ENCODE data around the gene ZHX3. TPM values are rescaled to one million over a fixed set of nuclear protein-coding genes. Genes with fewer than 3 reads are reported as not detected.

ZHX3 gene
- total and polyA plus RNA-seq, 2 donors (not counting 1 experiment from before 2014, with no cell fraction given): 27.7 to 28.0 TPM

- TF ChIP-seq CTCF (conservative IDR thresholded peaks at IDR 0.05 in 1 of 2, IDR thresholded peaks at IDR 0.05 in 1 of 2; ENCODE audit: low read depth in 1 of 2, low read length in 2 of 2) (no peak), EZH2 (IDR thresholded peaks at IDR 0.05; ENCODE audit: low read length, missing control alignments) (no peak)
- no peaks in the 10 kb centered on the region for H3K36me3 ChIP-seq (ENCODE audit: control insufficient read depth, insufficient read depth, low read length)
- no peak overlapping the region for H3K9ac ChIP-seq (ENCODE audit: insufficient read depth, low read length)
- H2AFZ ChIP-seq (ENCODE audit: low read length): no peak overlapping the region
- H3K4me1 ChIP-seq (ENCODE audit: control insufficient read depth, extremely low read depth, insufficient read depth, low read length): no peaks in the 10 kb centered on the region
- no peaks in the 10 kb centered on the region for H3K27me3 ChIP-seq (ENCODE audit: control insufficient read depth, insufficient read depth, low read length)
- no peaks in the 10 kb centered on the region for H3K79me2 ChIP-seq (ENCODE audit: control insufficient read depth, insufficient read depth, low read length)
- no peaks in the 10 kb centered on the region for H4K20me1 ChIP-seq (ENCODE audit: control insufficient read depth, extremely low read depth, insufficient read depth, low read length)
- H3K4me3 ChIP-seq (replicated peaks in 1 of 4; ENCODE audit: control extremely low read depth in 1 of 4, insufficient read depth in 1 of 4, low read depth in 3 of 4, low read length in 4 of 4): no peak overlapping the region
- H3K27ac ChIP-seq (ENCODE audit: insufficient read depth, low read length): no peak overlapping the region
- peak; percentile 9 to 60 for DNase-seq (ENCODE audit: low read depth in 2 of 2)
- no peak overlapping the region for H3K4me2 ChIP-seq (ENCODE audit: extremely low read depth, insufficient read depth, low read length)
- no peaks in the 10 kb centered on the region for H3K9me3 ChIP-seq (ENCODE audit: control insufficient read depth, insufficient read depth, low read depth, low read length)
These were observed 30.2 kb upstream of the ZHX3 start for GRCh38 chr20:41347523-41348429.

GRCh38 chr20:41345729-41346067 is 28.2 kb upstream of the ZHX3 start:
- H3K9me3 ChIP-seq (ENCODE audit: control insufficient read depth, insufficient read depth, low read depth, low read length): no peaks in the 10 kb centered on the region
- no peak overlapping the region for H3K4me2 ChIP-seq (ENCODE audit: extremely low read depth, insufficient read depth, low read length)
- H3K27me3 ChIP-seq (ENCODE audit: control insufficient read depth, insufficient read depth, low read length): no peaks in the 10 kb centered on the region
- TF ChIP-seq EZH2 (IDR thresholded peaks at IDR 0.05; ENCODE audit: low read length, missing control alignments) (no peak), CTCF (conservative IDR thresholded peaks at IDR 0.05 in 1 of 2, IDR thresholded peaks at IDR 0.05 in 1 of 2; ENCODE audit: low read depth in 1 of 2, low read length in 2 of 2) (no peak)
- no peaks in the 10 kb centered on the region for H3K4me1 ChIP-seq (ENCODE audit: control insufficient read depth, extremely low read depth, insufficient read depth, low read length)
- no peaks in the 10 kb centered on the region for H3K79me2 ChIP-seq (ENCODE audit: control insufficient read depth, insufficient read depth, low read length)
- H4K20me1 ChIP-seq (ENCODE audit: control insufficient read depth, extremely low read depth, insufficient read depth, low read length): no peaks in the 10 kb centered on the region
- no peak for DNase-seq (ENCODE audit: low read depth in 2 of 2)
- H2AFZ ChIP-seq (ENCODE audit: low read length): no peak overlapping the region
- no peak overlapping the region for H3K27ac ChIP-seq (ENCODE audit: insufficient read depth, low read length)
- H3K9ac ChIP-seq (ENCODE audit: insufficient read depth, low read length): no peak overlapping the region
- no peaks in the 10 kb centered on the region for H3K36me3 ChIP-seq (ENCODE audit: control insufficient read depth, insufficient read depth, low read length)
- no peak overlapping the region for H3K4me3 ChIP-seq (replicated peaks in 1 of 4; ENCODE audit: control extremely low read depth in 1 of 4, insufficient read depth in 1 of 4, low read depth in 3 of 4, low read length in 4 of 4)

GRCh38 chr20:41344938-41345728 is 27.6 kb upstream of the ZHX3 start:
- no peak for DNase-seq (ENCODE audit: low read depth in 2 of 2)

More at GRCh38 chr20:41344938-41345728, 27.6 kb upstream of the ZHX3 start:
- Histone ChIP-seq H3K9ac (ENCODE audit: insufficient read depth, low read length) (no peak overlapping the region), H4K20me1 (ENCODE audit: control insufficient read depth, extremely low read depth, insufficient read depth, low read length) (no peaks in the 10 kb centered on the region), H3K27ac (ENCODE audit: insufficient read depth, low read length) (no peak overlapping the region), H3K4me1 (ENCODE audit: control insufficient read depth, extremely low read depth, insufficient read depth, low read length) (no peaks in the 10 kb centered on the region), H3K79me2 (ENCODE audit: control insufficient read depth, insufficient read depth, low read length) (no peaks in the 10 kb centered on the region), H3K36me3 (ENCODE audit: control insufficient read depth, insufficient read depth, low read length) (no peaks in the 10 kb centered on the region), H3K4me2 (ENCODE audit: extremely low read depth, insufficient read depth, low read length) (no peak overlapping the region), H3K27me3 (ENCODE audit: control insufficient read depth, insufficient read depth, low read length) (no peaks in the 10 kb centered on the region), H2AFZ (ENCODE audit: low read length) (no peak overlapping the region), H3K9me3 (ENCODE audit: control insufficient read depth, insufficient read depth, low read depth, low read length) (no peaks in the 10 kb centered on the region), H3K4me3 (replicated peaks in 1 of 4; ENCODE audit: control extremely low read depth in 1 of 4, insufficient read depth in 1 of 4, low read depth in 3 of 4, low read length in 4 of 4) (no peak overlapping the region)
- TF ChIP-seq EZH2 (IDR thresholded peaks at IDR 0.05; ENCODE audit: low read length, missing control alignments): no peak
- no peak for TF ChIP-seq CTCF (conservative IDR thresholded peaks at IDR 0.05 in 1 of 2, IDR thresholded peaks at IDR 0.05 in 1 of 2; ENCODE audit: low read depth in 1 of 2, low read length in 2 of 2)
